Caki2 (cell line): ENCODE measurements around the gene PLD6. TPM values are rescaled to one million over a fixed set of nuclear protein-coding genes. Genes with fewer than 3 reads are reported as not detected.
"Not testable (repeated sequence)": the region's sequence is repeated elsewhere in the genome, so short reads cannot be mapped to it uniquely, and the experiment has no call there.

ENCODE experiments used
- DNase-seq: peaks from one replicate; pipeline ENCODE4 v3.0.0-alpha.2; 2015; ENCODE audit warnings: low read depth
- in situ Hi-C: cut with HindIII; loops from 2 replicates; pipeline ENCODE4 v1.10.0; 2016; ENCODE audit warnings: low sequenced_read_pairs, low pct_unique_long_range_greater_than_20kb, mixed read lengths
- total RNA-seq: library from RNA; depleted of rRNA; stranded (reverse); fragments of >200 nt; shearing (Covaris generic); gene quantifications from 2 replicates; pipeline ENCODE4 v1.2.3, GENCODE V29; 2014; ENCODE audit warnings: low replicate concordance

Gene PLD6
- total RNA-seq, 1 experiment from 2014 or later = 5.5 TPM

GRCh38 chr17:17204635-17205231 lies 1.4 kb downstream of the PLD6 start:
- no peak for DNase-seq
- in situ Hi-C loops = no loop called here

- in situ Hi-C loops = no loop called here
- no peak for DNase-seq
Measured at GRCh38 chr17:17204041-17204591, 2.0 kb downstream of the PLD6 start.

DNA sequence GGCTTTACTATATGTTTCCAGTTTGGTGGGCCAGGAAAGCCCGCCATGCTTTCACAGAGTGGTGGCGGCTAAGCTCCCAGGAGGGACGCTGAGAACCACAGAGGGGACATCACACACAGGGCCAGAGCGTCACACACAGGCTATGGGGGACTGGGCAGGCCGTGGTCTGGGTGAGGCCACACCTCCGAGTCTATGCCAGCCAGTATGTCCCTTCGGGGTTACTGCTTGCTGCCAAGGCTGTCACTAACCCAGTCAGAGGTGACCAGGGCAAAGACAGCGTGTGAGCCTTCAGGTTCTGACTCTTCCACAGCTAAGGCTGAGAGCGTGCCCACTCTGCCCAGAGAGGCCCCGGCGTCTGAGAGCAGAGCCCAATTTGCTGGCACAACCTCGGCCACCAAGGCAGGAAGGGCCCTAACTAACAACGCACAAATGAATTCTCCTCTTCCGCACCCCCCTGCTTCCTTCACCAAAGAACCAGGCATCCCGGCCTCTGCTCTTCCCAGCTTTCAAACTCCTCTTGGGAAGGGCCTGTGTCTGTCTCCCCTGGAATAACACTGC lies 2.9 kb downstream of the PLD6 start:
- DNase-seq = no peak
- in situ Hi-C loops = no loop called here

DNA sequence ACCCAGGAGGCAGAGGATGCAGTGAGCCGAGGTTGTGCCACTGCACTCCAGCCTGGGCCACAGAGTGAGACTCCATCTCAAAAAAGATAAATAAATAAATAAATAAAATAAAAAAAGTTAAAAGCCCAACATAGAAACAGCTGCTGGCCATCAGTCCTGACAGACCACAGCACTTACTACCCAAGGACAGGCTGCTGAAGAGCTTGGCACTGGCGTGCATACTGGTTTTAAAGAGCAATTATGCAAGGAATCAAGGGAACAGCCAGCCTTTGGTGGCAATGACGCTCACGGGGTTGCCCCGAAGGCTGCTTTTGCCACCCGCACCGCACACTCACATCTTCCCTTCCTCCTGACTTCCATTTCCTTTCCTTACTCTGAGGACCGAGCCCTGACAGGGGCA lies 4.2 kb downstream of the PLD6 start:
- DNase-seq = no peak
- in situ Hi-C loops = no loop called here

DNA sequence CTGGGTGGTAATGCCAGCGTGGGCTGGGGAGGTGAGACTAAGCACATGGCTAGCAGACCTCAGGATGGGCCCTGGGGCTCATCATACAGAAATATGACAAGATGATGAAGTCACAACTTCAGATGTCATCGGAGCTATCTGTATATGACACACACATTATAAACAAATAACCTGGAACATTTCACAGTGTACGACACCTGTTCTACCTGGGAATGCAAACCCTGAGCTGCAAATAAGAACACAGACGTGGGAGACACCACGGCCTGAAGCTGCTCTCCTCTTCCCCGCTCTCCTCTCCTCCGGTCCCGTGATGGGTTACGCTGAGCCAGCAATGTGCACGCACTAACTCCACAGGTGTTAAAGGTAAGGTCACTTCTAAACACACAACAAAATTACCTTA lies 4.9 kb downstream of the PLD6 start:
- in situ Hi-C loops = no loop called here
- DNase-seq = no peak

- in situ Hi-C loops = no loop called here
- DNase-seq = no peak
Measured at GRCh38 chr17:17200831-17201230, 5.3 kb downstream of the PLD6 start.

- DNase-seq = no peak
- in situ Hi-C loops = no loop called here
Measured at GRCh38 chr17:17200311-17200710, 5.8 kb downstream of the PLD6 start.

- no peak for DNase-seq
- in situ Hi-C loops = no loop called here
Measured at GRCh38 chr17:17198281-17198680, 7.9 kb downstream of the PLD6 start.

DNA sequence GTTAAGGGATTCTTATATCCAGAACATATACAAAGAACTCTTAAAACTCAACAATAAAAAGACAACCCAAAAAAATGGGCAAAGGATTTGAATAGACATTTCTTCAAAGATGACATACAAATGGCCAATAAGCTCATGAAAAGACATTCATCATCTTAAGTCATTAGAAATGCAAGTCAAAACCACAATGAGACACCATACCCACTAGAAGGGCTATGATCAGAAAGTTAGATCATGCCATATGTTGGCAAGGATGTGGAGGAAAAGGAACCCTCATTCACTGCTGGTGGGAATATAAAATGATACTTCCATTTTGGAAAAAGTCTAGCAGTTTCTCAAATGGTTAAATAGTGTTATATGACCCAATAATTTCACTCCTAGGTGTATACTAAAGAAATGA lies 9.4 kb downstream of the PLD6 start:
- in situ Hi-C loops = no loop called here
- DNase-seq = no peak

DNA sequence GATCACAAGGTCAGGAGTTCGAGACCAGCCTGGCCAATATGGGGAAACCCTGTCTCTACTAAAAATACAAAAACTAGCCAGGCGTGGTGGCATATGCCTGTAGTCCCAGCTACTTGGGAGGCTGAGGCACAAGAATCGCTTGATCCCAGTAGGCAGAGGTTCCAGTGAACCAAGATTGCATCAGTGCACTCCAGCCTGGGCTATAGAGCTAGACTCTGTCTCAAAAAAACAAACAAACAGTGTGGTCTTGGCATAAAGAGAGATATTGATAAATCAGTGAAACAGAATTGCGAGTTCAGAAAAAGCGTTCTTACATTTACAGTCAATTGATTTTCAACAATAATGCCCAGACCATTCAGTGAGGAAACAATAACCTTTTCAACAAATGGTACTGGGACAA lies 10.7 kb downstream of the PLD6 start:
- in situ Hi-C loops, DNase-seq: not testable (repeated sequence)

- in situ Hi-C loops = no loop called here
Measured at GRCh38 chr17:17191961-17192381, 14.2 kb downstream of the PLD6 start.

GRCh38 chr17:17191346-17191792 lies 14.8 kb downstream of the PLD6 start:
- DNase-seq = no peak
- in situ Hi-C loops = no loop called here

More at GRCh38 chr17:17191961-17192381, 14.2 kb downstream of the PLD6 start:
- DNase-seq = no peak

DNA sequence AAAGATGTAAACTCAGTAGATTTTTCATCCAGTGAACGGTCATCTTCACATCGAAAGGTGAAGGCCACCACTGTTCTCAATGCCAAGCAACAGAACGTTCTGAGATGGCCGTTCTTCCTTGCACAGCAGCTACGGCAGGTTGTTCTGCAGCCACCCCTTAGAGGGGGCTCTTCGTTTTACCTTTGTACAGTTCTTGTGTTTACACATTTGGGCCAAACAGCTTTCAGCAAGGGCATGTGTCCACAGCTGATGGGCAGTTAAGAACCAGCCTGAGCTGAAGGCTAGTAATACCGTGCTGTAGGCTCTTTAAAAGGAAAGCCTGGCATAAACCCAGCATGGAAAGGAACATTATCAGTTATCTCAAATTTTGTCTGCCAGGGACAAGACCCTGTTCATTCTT lies 15.9 kb downstream of the PLD6 start:
- DNase-seq = no peak
- in situ Hi-C loops = no loop called here

DNA sequence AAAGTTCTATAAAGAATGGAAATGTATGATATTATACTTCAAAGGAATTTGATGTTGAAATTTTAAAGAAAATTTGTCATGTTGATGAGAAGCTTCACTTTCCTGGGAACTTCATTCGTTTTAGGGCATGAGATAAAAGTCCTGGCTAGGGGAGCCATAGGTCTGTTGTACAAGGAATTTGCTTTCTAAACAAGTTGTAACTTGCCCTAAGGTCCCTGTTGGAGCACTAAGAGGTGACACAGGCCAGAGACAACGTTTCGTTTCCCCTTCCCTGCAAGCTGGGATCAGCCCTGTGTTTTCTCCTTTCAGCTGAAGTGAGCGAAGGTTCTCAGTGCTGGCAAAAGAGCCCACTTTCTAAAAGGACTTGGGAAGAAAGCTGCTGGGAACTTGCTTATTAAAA lies 16.6 kb downstream of the PLD6 start:
- DNase-seq = no peak
- in situ Hi-C loops = no loop called here

DNA sequence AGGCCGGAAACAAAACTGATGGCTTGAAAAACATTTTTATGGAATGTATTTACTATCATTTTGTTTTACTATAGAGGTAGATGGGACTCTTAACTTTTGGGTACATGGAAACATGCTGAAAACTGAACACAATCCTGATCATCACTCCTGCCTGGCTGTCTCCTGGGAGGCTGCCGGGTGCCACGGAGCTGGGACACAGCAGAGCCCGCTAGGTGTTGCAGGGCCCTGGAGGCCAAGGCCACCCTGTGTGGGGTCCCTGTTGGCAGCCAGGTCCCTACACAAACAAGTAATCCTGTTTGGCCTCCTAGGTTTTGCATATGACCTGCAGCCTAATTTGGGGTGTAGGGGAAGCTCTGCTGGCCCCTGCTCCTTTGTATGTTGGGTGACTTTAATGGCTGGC lies 17.5 kb downstream of the PLD6 start:
- in situ Hi-C loops = no loop called here
- DNase-seq = no peak

- in situ Hi-C loops = no loop called here
- DNase-seq = no peak
Measured at GRCh38 chr17:17186551-17187505, 19.3 kb downstream of the PLD6 start.

GRCh38 chr17:17186051-17186450 lies 20.1 kb downstream of the PLD6 start:
- DNase-seq = no peak
- in situ Hi-C loops = no loop called here

DNA sequence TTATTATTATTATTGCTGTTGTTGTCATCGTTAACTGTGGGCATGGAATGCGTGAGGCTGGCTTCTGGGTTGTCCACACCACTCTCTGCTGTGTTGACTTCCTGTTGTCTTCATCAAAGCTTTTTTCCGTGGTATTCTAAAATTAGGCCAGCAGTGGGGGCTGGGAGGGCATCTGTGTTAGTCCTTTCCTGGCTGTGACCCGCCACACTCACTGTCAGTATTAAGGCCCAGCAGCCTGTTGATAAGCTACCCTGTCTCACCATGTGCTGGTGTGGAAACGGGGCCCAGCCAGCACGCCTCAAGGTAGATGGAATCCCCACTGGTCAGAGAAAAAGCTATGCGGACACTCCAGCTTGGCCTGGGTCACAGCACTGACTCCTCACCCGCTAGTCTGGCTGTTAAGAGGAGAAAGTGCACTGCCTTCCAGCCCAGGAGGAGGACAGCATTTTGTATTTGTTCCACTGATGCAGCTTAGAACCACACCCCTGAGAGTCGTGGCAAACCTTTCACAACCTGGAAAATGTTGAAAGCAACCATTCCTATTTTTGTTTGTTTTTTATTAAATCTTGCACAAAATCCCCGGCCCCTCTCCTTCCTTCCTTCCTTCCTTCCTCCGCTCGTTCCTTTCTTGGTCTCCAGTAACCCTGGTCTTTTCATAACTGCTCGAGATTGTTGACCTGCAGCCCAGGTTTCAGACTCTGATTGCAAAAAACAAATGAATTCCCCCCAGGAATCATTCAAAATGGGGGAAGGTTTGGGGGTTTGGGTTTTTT lies 21.0 kb downstream of the PLD6 start:
- in situ Hi-C loops, DNase-seq: not testable (repeated sequence)
